ENCODE results near the gene ROPN1L.

DNA sequence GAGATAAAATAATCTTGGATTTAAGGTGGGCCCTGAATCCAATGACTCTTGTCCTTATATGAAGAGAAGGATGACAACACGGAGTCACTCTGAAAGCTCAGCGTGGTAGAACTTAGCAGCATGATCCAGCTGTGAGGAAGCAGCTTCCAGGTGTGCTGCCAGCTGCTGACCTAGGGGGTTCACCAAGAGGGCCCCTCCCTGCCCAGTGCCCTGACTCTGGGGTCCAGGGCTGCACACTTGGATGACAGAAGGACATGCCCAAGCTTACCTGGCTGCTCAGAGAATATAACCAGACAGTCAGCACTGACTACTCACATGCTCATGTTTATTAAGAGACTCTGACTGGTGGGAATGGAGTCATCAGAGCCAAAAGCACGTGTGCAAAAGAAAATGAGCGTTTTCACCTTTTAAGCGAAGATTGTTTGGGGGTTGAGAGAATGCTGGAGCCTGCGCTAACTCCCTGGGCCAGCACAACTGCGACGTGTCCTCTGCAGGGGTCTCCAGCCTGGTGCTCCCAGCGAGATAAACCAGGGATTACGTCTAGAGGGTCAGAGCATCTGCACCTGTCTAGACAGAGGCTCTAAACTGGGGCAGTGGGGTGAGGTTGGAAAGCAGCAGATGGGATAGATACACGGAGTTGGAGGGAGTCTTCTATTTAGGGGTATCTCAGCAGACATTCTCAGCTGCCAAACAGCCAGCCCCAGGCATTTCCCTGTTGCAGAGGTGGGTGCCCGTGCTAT, 41.3 kb downstream of the ROPN1L start:
- TF ChIP-seq, protein P1, sequence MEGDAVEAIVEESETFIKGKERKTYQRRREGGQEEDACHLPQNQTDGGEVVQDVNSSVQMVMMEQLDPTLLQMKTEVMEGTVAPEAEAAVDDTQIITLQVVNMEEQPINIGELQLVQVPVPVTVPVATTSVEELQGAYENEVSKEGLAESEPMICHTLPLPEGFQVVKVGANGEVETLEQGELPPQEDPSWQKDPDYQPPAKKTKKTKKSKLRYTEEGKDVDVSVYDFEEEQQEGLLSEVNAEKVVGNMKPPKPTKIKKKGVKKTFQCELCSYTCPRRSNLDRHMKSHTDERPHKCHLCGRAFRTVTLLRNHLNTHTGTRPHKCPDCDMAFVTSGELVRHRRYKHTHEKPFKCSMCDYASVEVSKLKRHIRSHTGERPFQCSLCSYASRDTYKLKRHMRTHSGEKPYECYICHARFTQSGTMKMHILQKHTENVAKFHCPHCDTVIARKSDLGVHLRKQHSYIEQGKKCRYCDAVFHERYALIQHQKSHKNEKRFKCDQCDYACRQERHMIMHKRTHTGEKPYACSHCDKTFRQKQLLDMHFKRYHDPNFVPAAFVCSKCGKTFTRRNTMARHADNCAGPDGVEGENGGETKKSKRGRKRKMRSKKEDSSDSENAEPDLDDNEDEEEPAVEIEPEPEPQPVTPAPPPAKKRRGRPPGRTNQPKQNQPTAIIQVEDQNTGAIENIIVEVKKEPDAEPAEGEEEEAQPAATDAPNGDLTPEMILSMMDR (conservative IDR thresholded peaks at IDR 0.05; ENCODE audit: low read depth, low read length): no peak
- TF ChIP-seq CHD1 (IDR thresholded peaks at IDR 0.05; ENCODE audit: low read depth, low read length) (no peak), MAFK (IDR thresholded peaks at IDR 0.05; ENCODE audit: low read depth, low read length) (no peak), BHLHE40 (IDR thresholded peaks at IDR 0.05; ENCODE audit: low read depth, low read length) (no peak), POLR2A (IDR thresholded peaks at IDR 0.05; ENCODE audit: low read depth, low read length) (no peak), FOS (IDR thresholded peaks at IDR 0.05; ENCODE audit: low read depth, low read length) (no peak), RCOR1 (IDR thresholded peaks at IDR 0.05; ENCODE audit: insufficient replicate concordance, low read length) (no peak), RAD21 (IDR thresholded peaks at IDR 0.05; ENCODE audit: low read length) (no peak), MAZ (IDR thresholded peaks at IDR 0.05; ENCODE audit: borderline replicate concordance, low read depth, low read length) (no peak), NFE2L2 (IDR thresholded peaks at IDR 0.05; ENCODE audit: low read depth, low read length) (no peak)
- TF ChIP-seq, protein P2, sequence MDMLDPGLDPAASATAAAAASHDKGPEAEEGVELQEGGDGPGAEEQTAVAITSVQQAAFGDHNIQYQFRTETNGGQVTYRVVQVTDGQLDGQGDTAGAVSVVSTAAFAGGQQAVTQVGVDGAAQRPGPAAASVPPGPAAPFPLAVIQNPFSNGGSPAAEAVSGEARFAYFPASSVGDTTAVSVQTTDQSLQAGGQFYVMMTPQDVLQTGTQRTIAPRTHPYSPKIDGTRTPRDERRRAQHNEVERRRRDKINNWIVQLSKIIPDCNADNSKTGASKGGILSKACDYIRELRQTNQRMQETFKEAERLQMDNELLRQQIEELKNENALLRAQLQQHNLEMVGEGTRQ (IDR thresholded peaks at IDR 0.05; ENCODE audit: low read depth, low read length): no peak
